ENCODE results near the gene HNRNPCL4. TPM values are rescaled to one million over a fixed set of nuclear protein-coding genes. Genes with fewer than 3 reads are reported as not detected.
"Not testable (repeated sequence)": the region's sequence is repeated elsewhere in the genome, so short reads cannot be mapped to it uniquely, and the experiment has no call there.

Gene HNRNPCL4
- total RNA-seq = not detected

GRCh38 chr1:13165531-13165930 lies at the start of gene HNRNPCL4:
Gene HNRNPCL4, minus strand, starts transcription at chr1:13165631. Its CDS starts 164 bp downstream, at chr1:13165467.
- DNase-seq = not testable (repeated sequence)

- not testable (repeated sequence) for DNase-seq
These were observed 43.3 kb upstream of the HNRNPCL4 start for GRCh38 chr1:13208712-13209111.

- not testable (repeated sequence) for DNase-seq
These were observed 35.9 kb upstream of the HNRNPCL4 start, which contains the start of gene PRAMEF13 for GRCh38 chr1:13201309-13201708. Gene PRAMEF13, minus strand, starts transcription at chr1:13201409. Its CDS starts 1,820 bp downstream, at chr1:13199589.

GRCh38 chr1:13171548-13171947 lies 6.1 kb upstream of the HNRNPCL4 start, which contains the start of gene PRAMEF9:
Gene PRAMEF9, plus strand, starts transcription at chr1:13171848. Its CDS starts 3,433 bp downstream, at chr1:13175281.
- DNase-seq = not testable (repeated sequence)

GRCh38 chr1:13155909-13156308 lies 9.5 kb downstream of the HNRNPCL4 start, which contains the start of gene PRAMEF26:
Gene PRAMEF26, minus strand, starts transcription at chr1:13156009. Its CDS starts 2,914 bp downstream, at chr1:13153095.
- DNase-seq = not testable (repeated sequence)

- DNase-seq = not testable (repeated sequence)
These were observed 48.7 kb downstream of the HNRNPCL4 start, which contains the start of gene HNRNPCL2 for GRCh38 chr1:13116754-13117153. Gene HNRNPCL2, minus strand, starts transcription at chr1:13116854. Its CDS starts 454 bp downstream, at chr1:13116400.
